Measurements from ENCODE around the gene RASSF6.
"Not testable (repeated sequence)": the region's sequence is repeated elsewhere in the genome, so short reads cannot be mapped to it uniquely, and the experiment has no call there.

RASSF6 gene

GRCh38 chr4:73620115-73620792 is at the start of gene RASSF6:
TSS of gene RASSF6 (minus strand) at chr4:73620436. CDS start at chr4:73611795, 8,641 bp downstream.
- no peak for DNase-seq

- DNase-seq = no peak
Observed at GRCh38 chr4:73669410-73670183, 49.4 kb upstream of the RASSF6 start.

- DNase-seq = no peak
Observed at GRCh38 chr4:73668782-73669201, 48.6 kb upstream of the RASSF6 start.

GRCh38 chr4:73665924-73666323 is 45.7 kb upstream of the RASSF6 start:
- not testable (repeated sequence) for DNase-seq

GRCh38 chr4:73664470-73664869 is 44.2 kb upstream of the RASSF6 start:
- no peak for DNase-seq

GRCh38 chr4:73663576-73663975 is 43.3 kb upstream of the RASSF6 start:
- no peak for DNase-seq

GRCh38 chr4:73662709-73663546 is 42.7 kb upstream of the RASSF6 start:
- no peak for DNase-seq

- no peak for DNase-seq
Observed at GRCh38 chr4:73661646-73662119, 41.4 kb upstream of the RASSF6 start.

GRCh38 chr4:73660808-73661207 is 40.6 kb upstream of the RASSF6 start:
- DNase-seq = no peak

- DNase-seq = no peak
Observed at GRCh38 chr4:73653695-73654106, 33.5 kb upstream of the RASSF6 start.

GRCh38 chr4:73650250-73650649 is 30.0 kb upstream of the RASSF6 start:
- DNase-seq = no peak

GRCh38 chr4:73648478-73648877 is 28.2 kb upstream of the RASSF6 start:
- no peak for DNase-seq

GRCh38 chr4:73646117-73646516 is 25.9 kb upstream of the RASSF6 start:
- no peak for DNase-seq

- no peak for DNase-seq
Observed at GRCh38 chr4:73631565-73632226, 11.5 kb upstream of the RASSF6 start.

GRCh38 chr4:73628834-73629233 is 8.6 kb upstream of the RASSF6 start:
- DNase-seq = not testable (repeated sequence)

GRCh38 chr4:73621357-73621756 is 1.1 kb upstream of the RASSF6 start:
- DNase-seq = no peak

- DNase-seq = no peak
Observed at GRCh38 chr4:73619346-73619745, 890 bp downstream of the RASSF6 start.

- DNase-seq = no peak
Observed at GRCh38 chr4:73617256-73617655, 3.0 kb downstream of the RASSF6 start.

- DNase-seq = no peak
Observed at GRCh38 chr4:73615613-73616012, 4.6 kb downstream of the RASSF6 start.

GRCh38 chr4:73614311-73614867 is 5.8 kb downstream of the RASSF6 start:
- DNase-seq = no peak

GRCh38 chr4:73613130-73613529 is 7.1 kb downstream of the RASSF6 start:
- DNase-seq = no peak

- no peak for DNase-seq
Observed at GRCh38 chr4:73612032-73612431, 8.2 kb downstream of the RASSF6 start.

Measured in activated CD4-positive, alpha-beta T cell treated with anti-CD3 and anti-CD28 coated beads for 4 hours (primary cell).